Esophagus muscularis mucosa (tissue), 3 donors: ENCODE data around the gene TTC31.

Experiments used
- POLR2A ChIP-seq: fragments of 450-650 bp; IDR thresholded peaks from one replicate; pipeline ENCODE4 v1.6.1; 2017; ENCODE audit warnings: antibody characterized with exemption, moderate library complexity, mild to moderate bottlenecking, low read depth
- TF ChIP-seq, protein P1 (sequence below), 3 experiments: fragments of 200-600 bp in 2 of 3; fragments of 450-650 bp in 1 of 3; sonication (generic) in 2 of 3; IDR thresholded peaks; one replicate each; pipeline ENCODE4 v1.5.1; 2017 to 2019; ENCODE audit warnings: antibody characterized with exemption in 3 of 3, mild to moderate bottlenecking in 2 of 3, moderate library complexity in 1 of 3

DNA sequence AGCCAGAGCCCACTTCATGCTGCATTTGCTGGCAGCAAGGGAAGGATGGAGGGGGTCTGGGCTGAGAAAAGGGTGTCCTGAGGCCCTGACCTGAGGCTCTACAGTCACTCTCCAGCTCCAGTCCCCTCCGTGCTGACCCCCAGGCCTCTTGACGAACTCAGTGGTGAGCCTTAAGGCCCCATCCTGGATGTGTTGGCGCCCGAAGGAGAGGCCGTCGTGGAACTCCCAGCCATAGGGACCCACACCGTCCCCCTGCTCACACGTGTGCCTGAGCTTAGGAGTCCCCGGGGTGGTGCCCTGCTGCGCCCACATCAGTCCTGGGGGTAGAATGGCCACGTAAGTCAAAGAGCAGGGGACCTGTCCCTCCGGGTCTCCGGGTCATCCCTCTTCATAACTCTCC, 18.5 kb upstream of the TTC31 start:
- TF ChIP-seq, protein P1, sequence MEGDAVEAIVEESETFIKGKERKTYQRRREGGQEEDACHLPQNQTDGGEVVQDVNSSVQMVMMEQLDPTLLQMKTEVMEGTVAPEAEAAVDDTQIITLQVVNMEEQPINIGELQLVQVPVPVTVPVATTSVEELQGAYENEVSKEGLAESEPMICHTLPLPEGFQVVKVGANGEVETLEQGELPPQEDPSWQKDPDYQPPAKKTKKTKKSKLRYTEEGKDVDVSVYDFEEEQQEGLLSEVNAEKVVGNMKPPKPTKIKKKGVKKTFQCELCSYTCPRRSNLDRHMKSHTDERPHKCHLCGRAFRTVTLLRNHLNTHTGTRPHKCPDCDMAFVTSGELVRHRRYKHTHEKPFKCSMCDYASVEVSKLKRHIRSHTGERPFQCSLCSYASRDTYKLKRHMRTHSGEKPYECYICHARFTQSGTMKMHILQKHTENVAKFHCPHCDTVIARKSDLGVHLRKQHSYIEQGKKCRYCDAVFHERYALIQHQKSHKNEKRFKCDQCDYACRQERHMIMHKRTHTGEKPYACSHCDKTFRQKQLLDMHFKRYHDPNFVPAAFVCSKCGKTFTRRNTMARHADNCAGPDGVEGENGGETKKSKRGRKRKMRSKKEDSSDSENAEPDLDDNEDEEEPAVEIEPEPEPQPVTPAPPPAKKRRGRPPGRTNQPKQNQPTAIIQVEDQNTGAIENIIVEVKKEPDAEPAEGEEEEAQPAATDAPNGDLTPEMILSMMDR (IDR thresholded peaks at IDR 0.05): no peak
- TF ChIP-seq POLR2A: no peak
